ENCODE data around the gene BBS7. TPM values are rescaled to one million over a fixed set of nuclear protein-coding genes. Genes with fewer than 3 reads are reported as not detected.

BBS7 gene
- total and polyA plus RNA-seq, 4 donors: 8.6 to 22.1 (median 10.8) TPM

GRCh38 chr4:121876070-121876469 is 5.8 kb upstream of the BBS7 start:
- Histone ChIP-seq H3K27ac (ENCODE audit: low read depth in 1 of 2, low read length in 1 of 2) (no peak overlapping the region), H3K9ac (ENCODE audit: insufficient read depth in 1 of 2, low read length in 2 of 2) (no peak overlapping the region), H3K36me3 (ENCODE audit: control insufficient read depth in 4 of 4, insufficient read depth in 4 of 4, low read length in 4 of 4) (peaks cover 0 to 2% (median 0%) of the 10 kb centered on the region in 4 donors), H3K27me3 (ENCODE audit: control insufficient read depth in 3 of 3, insufficient read depth in 3 of 3, low read length in 2 of 3) (no peaks in the 10 kb centered on the region), H3K4me3 (no peak overlapping the region), H3K4me1 (ENCODE audit: control insufficient read depth in 5 of 5, insufficient read depth in 5 of 5, low read length in 5 of 5) (no peaks in the 10 kb centered on the region), H3K9me3 (ENCODE audit: control insufficient read depth in 4 of 4, insufficient read depth in 3 of 4, low read length in 3 of 4) (no peaks in the 10 kb centered on the region)
- ATAC-seq (ENCODE audit: insufficient read depth, low FRiP score) (no peak), DNase-seq (no peak)
- WGBS, 2 donors: 96 to 99% methylated on average over 6 of the region's 6 CpGs
- TF ChIP-seq CTCF (IDR thresholded peaks at IDR 0.05; ENCODE audit: control extremely low read depth, extremely low read depth): no peak

- Histone ChIP-seq H3K9ac (ENCODE audit: insufficient read depth in 1 of 2, low read length in 2 of 2) (no peak overlapping the region), H3K27me3 (ENCODE audit: control insufficient read depth in 3 of 3, insufficient read depth in 3 of 3, low read length in 2 of 3) (no peaks in the 10 kb centered on the region), H3K36me3 (ENCODE audit: control insufficient read depth in 4 of 4, insufficient read depth in 4 of 4, low read length in 4 of 4) (peaks cover 0 to 2% (median 0%) of the 10 kb centered on the region in 4 donors), H3K27ac (ENCODE audit: low read depth in 1 of 2, low read length in 1 of 2) (no peak overlapping the region), H3K4me1 (ENCODE audit: control insufficient read depth in 5 of 5, insufficient read depth in 5 of 5, low read length in 5 of 5) (no peaks in the 10 kb centered on the region), H3K9me3 (ENCODE audit: control insufficient read depth in 4 of 4, insufficient read depth in 3 of 4, low read length in 3 of 4) (no peaks in the 10 kb centered on the region), H3K4me3 (no peak overlapping the region)
- no peak for TF ChIP-seq CTCF (IDR thresholded peaks at IDR 0.05; ENCODE audit: control extremely low read depth, extremely low read depth)
- ATAC-seq (ENCODE audit: insufficient read depth, low FRiP score): no peak
- DNase-seq: no peak
- 93 to 99% methylated on average over 2 of the region's 2 CpGs for WGBS, 2 donors
Observed at GRCh38 chr4:121875652-121876051, 5.4 kb upstream of the BBS7 start.

- no peak for ATAC-seq (ENCODE audit: insufficient read depth, low FRiP score)
- Histone ChIP-seq H3K9ac (ENCODE audit: insufficient read depth in 1 of 2, low read length in 2 of 2) (no peak overlapping the region), H3K27ac (ENCODE audit: low read depth in 1 of 2, low read length in 1 of 2) (no peak overlapping the region), H3K27me3 (ENCODE audit: control insufficient read depth in 3 of 3, insufficient read depth in 3 of 3, low read length in 2 of 3) (no peaks in the 10 kb centered on the region), H3K4me3 (no peak overlapping the region), H3K36me3 (ENCODE audit: control insufficient read depth in 4 of 4, insufficient read depth in 4 of 4, low read length in 4 of 4) (peaks cover 0 to 1% (median 0%) of the 10 kb centered on the region in 4 donors), H3K4me1 (ENCODE audit: control insufficient read depth in 5 of 5, insufficient read depth in 5 of 5, low read length in 5 of 5) (peaks cover 0 to 10% (median 2%) of the 10 kb centered on the region in 5 donors), H3K9me3 (ENCODE audit: control insufficient read depth in 4 of 4, insufficient read depth in 3 of 4, low read length in 3 of 4) (no peaks in the 10 kb centered on the region)
- 30 to 37% methylated on average over 3 of the region's 3 CpGs for WGBS, 2 donors
- no peak for DNase-seq
- TF ChIP-seq CTCF (IDR thresholded peaks at IDR 0.05; ENCODE audit: control extremely low read depth, extremely low read depth): no peak
Observed at GRCh38 chr4:121873604-121874003, 3.3 kb upstream of the BBS7 start.

- H3K36me3 ChIP-seq (ENCODE audit: control insufficient read depth in 4 of 4, insufficient read depth in 4 of 4, low read length in 4 of 4): peaks cover 0 to 16% (median 2%) of the 10 kb centered on the region in 4 donors
- H3K27me3 ChIP-seq (ENCODE audit: control insufficient read depth in 3 of 3, insufficient read depth in 3 of 3, low read length in 2 of 3): no peaks in the 10 kb centered on the region
- DNase-seq: no peak
- 92% methylated on average over 7 of the region's 7 CpGs for WGBS, 2 donors
- no peak for ATAC-seq (ENCODE audit: insufficient read depth, low FRiP score)
- H3K4me1 ChIP-seq (ENCODE audit: control insufficient read depth in 5 of 5, insufficient read depth in 5 of 5, low read length in 5 of 5): no peaks in the 10 kb centered on the region
- no peak overlapping the region for H3K4me3 ChIP-seq
- no peak for TF ChIP-seq CTCF (IDR thresholded peaks at IDR 0.05; ENCODE audit: control extremely low read depth, extremely low read depth)
- no peaks in the 10 kb centered on the region for H3K9me3 ChIP-seq (ENCODE audit: control insufficient read depth in 4 of 4, insufficient read depth in 3 of 4, low read length in 3 of 4)
- no peak overlapping the region for H3K27ac ChIP-seq (ENCODE audit: low read depth in 1 of 2, low read length in 1 of 2)
- peak overlapping the region in 1 of 2 donors; percentile 32 for H3K9ac ChIP-seq (ENCODE audit: insufficient read depth in 1 of 2, low read length in 2 of 2)
Observed at GRCh38 chr4:121863799-121864198, 6.5 kb downstream of the BBS7 start.
